ENCODE measurements around the gene ARID1B.

- TF ChIP-seq MAFK (IDR thresholded peaks at IDR 0.05; ENCODE audit: low read depth, low read length) (no peak), RAD21 (IDR thresholded peaks at IDR 0.05; ENCODE audit: low read length) (no peak), CEBPB (IDR thresholded peaks at IDR 0.05; ENCODE audit: low read depth, low read length) (no peak), POLR2A (IDR thresholded peaks at IDR 0.05; ENCODE audit: low read depth, low read length) (no peak), MAZ (IDR thresholded peaks at IDR 0.05; ENCODE audit: borderline replicate concordance, low read depth, low read length) (no peak)
- TF ChIP-seq, protein P1, sequence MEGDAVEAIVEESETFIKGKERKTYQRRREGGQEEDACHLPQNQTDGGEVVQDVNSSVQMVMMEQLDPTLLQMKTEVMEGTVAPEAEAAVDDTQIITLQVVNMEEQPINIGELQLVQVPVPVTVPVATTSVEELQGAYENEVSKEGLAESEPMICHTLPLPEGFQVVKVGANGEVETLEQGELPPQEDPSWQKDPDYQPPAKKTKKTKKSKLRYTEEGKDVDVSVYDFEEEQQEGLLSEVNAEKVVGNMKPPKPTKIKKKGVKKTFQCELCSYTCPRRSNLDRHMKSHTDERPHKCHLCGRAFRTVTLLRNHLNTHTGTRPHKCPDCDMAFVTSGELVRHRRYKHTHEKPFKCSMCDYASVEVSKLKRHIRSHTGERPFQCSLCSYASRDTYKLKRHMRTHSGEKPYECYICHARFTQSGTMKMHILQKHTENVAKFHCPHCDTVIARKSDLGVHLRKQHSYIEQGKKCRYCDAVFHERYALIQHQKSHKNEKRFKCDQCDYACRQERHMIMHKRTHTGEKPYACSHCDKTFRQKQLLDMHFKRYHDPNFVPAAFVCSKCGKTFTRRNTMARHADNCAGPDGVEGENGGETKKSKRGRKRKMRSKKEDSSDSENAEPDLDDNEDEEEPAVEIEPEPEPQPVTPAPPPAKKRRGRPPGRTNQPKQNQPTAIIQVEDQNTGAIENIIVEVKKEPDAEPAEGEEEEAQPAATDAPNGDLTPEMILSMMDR (conservative IDR thresholded peaks at IDR 0.05; ENCODE audit: low read depth, low read length) = no peak
Measured at GRCh38 chr6:157096522-157096921, 319.3 kb downstream of the ARID1B start.

Data from IMR-90 (cell line).